GM20431 (cell line): ENCODE measurements around the gene NDUFA13.

ENCODE experiments used
- in situ Hi-C: fragments of 300-500 bp; cut with MseI, MboI; formaldehyde crosslinking; loops from one replicate; pipeline ENCODE4 v1.15.0; 2020; ENCODE audit warnings: low sequenced_read_pairs; ENCODE audit not compliant: unreplicated experiment

NDUFA13 gene

DNA sequence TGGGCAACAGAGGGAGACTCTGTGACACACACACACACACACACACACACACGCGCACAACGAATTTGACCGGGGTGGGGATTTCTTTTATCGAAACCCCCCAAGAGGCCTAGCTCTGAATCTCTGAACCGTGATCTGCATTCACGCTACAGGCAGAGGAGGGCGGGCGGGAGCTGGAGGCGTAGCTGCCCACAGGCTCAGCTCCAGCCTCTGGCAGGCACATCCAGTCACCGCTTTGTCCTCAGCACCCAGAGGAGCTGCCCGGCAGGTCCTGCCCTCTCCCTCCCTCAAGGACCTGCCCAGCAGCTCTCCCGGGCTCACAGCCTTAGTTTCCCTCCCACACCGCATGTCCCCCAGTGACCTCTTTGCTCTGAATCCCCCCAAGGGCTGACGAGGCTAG lies 42.0 kb downstream of the NDUFA13 start:
- in situ Hi-C loops, result no loop called here

DNA sequence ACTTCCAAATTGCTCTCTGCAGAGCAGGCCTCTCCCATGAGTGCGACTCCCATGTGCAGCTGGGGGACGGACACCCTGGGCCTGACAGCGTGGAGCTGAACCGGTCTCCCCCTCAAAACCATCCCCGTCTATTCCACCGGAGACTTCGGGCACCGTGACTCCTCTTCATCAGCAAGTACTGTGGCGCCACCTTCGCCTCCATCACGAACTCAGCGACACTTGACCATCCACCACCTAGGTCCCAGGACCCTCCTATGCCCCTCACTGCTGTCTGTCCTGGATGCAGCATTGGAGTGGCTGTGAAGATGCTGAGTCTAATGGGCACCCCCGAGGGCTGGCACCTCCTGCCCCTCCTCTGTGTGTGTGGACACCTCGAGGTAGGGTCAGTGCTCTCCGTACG lies 42.6 kb downstream of the NDUFA13 start:
- in situ Hi-C loops, result no loop called here

DNA sequence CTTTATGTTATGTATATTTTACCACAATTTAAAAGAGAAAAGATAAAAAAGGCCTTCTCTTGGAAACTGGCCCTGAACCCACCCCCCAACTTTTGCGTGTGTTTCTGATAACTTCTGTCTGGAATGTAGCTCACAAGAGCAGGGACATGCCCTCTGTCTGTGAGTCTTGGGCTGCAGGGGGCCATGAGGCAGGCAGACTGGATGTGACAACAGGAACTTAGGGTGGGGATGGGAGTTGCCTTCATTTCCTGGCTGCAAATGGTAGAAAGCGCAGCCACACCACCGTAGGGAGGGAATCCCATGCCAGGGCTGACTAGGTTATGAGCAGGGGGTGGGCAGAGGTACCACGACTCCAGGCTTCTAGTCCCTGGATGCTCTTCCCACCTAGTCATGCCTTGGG lies 43.9 kb downstream of the NDUFA13 start:
- in situ Hi-C loops, result no loop called here

DNA sequence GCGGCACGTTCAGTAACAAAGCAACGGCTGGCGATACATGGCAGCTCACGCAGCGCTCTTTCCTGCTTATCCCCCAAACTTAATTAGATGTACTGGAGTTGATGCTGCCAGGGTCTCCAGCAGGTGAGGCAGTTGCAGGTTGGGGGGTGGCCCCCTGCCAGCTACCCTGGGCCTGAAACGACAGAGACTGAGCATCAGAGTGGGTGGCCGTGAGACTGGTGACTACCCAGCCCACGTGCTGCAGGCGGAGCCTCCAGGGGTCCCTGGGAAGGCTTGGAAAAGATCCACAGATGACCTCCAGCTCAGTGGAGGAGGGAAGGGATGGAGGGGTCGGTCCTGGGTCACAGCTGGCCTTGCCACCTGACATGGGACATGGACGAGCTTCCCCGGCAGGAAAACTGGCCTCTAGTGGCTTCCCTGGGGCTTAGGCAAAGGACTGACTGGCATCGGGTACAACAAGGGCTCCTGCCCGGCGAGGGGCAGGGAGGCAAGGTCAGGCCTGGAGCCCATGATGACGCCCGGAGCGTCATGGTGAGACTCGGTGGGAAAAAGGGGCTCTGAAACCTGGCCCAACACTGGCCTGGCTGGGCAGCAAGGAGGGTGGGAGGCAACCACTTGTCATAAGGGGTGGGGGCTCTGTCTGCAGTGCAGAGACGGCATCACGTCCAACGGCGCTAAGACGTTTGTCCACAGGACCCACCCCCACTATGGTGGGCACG lies 46.1 kb downstream of the NDUFA13 start:
- in situ Hi-C loops, result no loop called here

DNA sequence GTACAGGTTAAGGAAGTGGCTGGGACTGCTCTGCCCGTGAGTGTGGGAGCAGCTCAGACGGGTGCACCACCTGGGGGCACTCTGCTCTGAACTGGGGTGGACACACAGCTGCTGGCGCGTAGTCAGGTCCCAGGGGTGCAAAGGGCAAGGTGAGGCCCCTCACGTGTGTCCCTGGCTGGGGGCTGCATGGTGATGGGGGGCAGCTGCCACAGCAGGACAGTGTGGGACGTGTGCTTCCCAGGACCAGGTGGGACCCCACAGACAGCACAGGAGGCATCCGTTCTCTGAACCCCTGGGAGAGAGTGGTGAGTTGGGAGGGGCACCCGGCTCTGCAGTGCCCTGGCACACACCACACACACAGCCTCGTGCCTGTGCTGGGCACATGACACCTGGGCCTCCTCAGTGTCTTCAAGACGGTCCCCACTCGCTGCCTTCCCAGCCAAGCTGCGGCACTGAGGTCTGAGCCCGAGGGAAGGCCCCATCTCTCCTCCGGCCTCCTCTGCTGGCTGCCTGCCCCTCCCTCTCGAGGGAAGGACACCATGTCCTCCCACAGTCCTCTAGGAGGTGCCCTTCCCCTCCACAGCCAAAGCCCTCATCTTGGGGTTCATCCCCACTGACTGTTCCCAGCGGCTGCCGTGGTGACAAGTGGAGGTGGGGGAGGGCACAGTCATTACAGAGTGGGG lies 46.8 kb downstream of the NDUFA13 start:
- in situ Hi-C loops, result no loop called here

- in situ Hi-C loops, result no loop called here
Observed at GRCh38 chr19:19563348-19563848, 47.4 kb downstream of the NDUFA13 start.

DNA sequence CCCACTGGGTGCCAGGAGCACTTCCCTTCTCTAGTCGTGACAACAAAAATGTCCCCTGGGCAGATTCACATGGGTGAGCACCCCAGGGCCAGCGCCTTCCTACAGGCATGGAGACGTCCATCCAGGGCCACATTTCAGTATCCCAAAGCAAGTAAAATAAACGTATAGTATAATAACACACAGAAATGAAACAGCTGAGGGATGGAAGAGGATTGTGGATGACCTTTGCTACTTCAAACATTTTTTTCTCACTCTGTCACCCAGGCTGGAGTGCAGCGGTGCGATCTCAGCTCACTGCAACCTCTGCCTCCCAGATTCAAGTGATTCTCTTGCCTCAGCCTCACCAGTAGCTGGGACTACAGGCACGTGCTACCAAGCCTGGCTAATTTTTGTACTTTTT lies 50.3 kb downstream of the NDUFA13 start:
- in situ Hi-C loops, result no loop called here

- in situ Hi-C loops, result no loop called here
Observed at GRCh38 chr19:19567391-19567790, 51.4 kb downstream of the NDUFA13 start.

- in situ Hi-C loops, result no loop called here
Observed at GRCh38 chr19:19568802-19569756, 53.1 kb downstream of the NDUFA13 start.

GRCh38 chr19:19570571-19570970 lies 54.5 kb downstream of the NDUFA13 start:
- in situ Hi-C loops, result no loop called here

GRCh38 chr19:19571071-19571786 lies 55.2 kb downstream of the NDUFA13 start:
- in situ Hi-C loops, result no loop called here

DNA sequence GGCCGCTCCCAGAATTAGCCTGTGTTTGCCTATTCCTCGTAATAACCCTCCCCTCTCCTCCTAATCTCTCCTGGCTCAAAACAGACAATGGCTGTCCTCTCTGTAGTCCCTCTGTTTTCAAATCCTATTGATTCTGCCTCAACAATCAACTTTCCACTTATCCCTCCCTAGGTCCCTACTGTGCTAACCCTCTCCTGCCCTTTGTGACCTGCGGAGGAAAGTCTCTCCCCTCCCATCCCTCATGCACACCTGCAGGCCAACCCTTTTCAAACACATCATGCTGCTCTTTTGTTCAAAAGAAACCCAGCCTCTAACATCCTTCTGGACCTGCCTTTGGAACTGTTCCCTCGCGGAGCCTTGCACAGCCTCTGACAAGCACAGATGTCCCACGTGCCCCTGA lies 59.4 kb downstream of the NDUFA13 start:
- in situ Hi-C loops, result no loop called here
